Thoracic aorta (tissue), 2 donors: ENCODE data around the gene KCNN3. TPM values are rescaled to one million over a fixed set of nuclear protein-coding genes. Genes with fewer than 3 reads are reported as not detected.

Experiments
- ATAC-seq: fragments of 150-250 bp; one replicate; pipeline ENCODE4 v1.8.0; 2017; ENCODE audit warnings: low read depth; ENCODE audit not compliant: insufficient number of reproducible peaks, low FRiP score
- DNase-seq: peaks from one replicate; pipeline ENCODE4 v3.0.0-alpha.2; 2020; ENCODE audit warnings: low spot score
- H3K27ac ChIP-seq, 2 donors: fragments of 200-600 bp; sonication (generic); 1 replicate in 1 of 2; 2 replicates in 1 of 2; pipeline ENCODE4 v1.5.1; 2016; ENCODE audit warnings: mild to moderate bottlenecking in 2 of 2, moderate library complexity in 2 of 2
- H3K27me3 ChIP-seq: fragments of 200-600 bp; sonication (generic); replicated peaks from 2 replicates; pipeline ENCODE4 v1.6.0; 2016; ENCODE audit warnings: mild to moderate bottlenecking; ENCODE audit not compliant: insufficient read depth
- H3K36me3 ChIP-seq: fragments of 200-600 bp; sonication (generic); one replicate; pipeline ENCODE4 v1.5.1; 2016
- H3K4me1 ChIP-seq, 2 donors: fragments of 200-600 bp; sonication (generic); 1 replicate in 1 of 2; 2 replicates in 1 of 2; pipeline versions ENCODE4 v1.5.1 to v1.6.0; 2016; ENCODE audit warnings: low read depth in 2 of 2, mild to moderate bottlenecking in 1 of 2; ENCODE audit not compliant: control insufficient read depth in 1 of 2
- H3K4me3 ChIP-seq: fragments of 200-600 bp; sonication (generic); 2 replicates; pipeline ENCODE4 v1.5.1; 2016; ENCODE audit warnings: mild to moderate bottlenecking
- H3K9me3 ChIP-seq: fragments of 200-600 bp; sonication (generic); 2 replicates; pipeline ENCODE4 v1.5.1; 2016
- CTCF ChIP-seq: fragments of 200-600 bp; sonication (generic); IDR thresholded peaks from one replicate; pipeline ENCODE4 v1.5.1; 2019; ENCODE audit warnings: antibody characterized with exemption
- total RNA-seq, 2 donors: library from RNA; depleted of rRNA; stranded (reverse); fragments of >200 nt; gene quantifications; one replicate each; pipeline versions ENCODE4 v1.1.0 to v1.2.3, GENCODE V29; 2016

The KCNN3 gene
- total RNA-seq, 2 donors from 2014 or later: 0.95 to 1.8 TPM

- no peaks in the 10 kb centered on the region for H3K4me1 ChIP-seq
- no peak overlapping the region for H3K4me3 ChIP-seq
- H3K27me3 ChIP-seq: no peaks in the 10 kb centered on the region
- H3K36me3 ChIP-seq: no peaks in the 10 kb centered on the region
- TF ChIP-seq CTCF: no peak
- no peak for DNase-seq
- no peak for ATAC-seq
- H3K27ac ChIP-seq: no peak overlapping the region
- H3K9me3 ChIP-seq: no peaks in the 10 kb centered on the region
Measured at GRCh38 chr1:154750681-154751665, 119.1 kb downstream of the KCNN3 start.

GRCh38 chr1:154749078-154749760, 120.9 kb downstream of the KCNN3 start:
- no peak for ATAC-seq
- no peaks in the 10 kb centered on the region for H3K9me3 ChIP-seq
- no peaks in the 10 kb centered on the region for H3K27me3 ChIP-seq
- H3K4me1 ChIP-seq: no peaks in the 10 kb centered on the region
- H3K27ac ChIP-seq: no peak overlapping the region
- no peaks in the 10 kb centered on the region for H3K36me3 ChIP-seq
- no peak for DNase-seq
- TF ChIP-seq CTCF: no peak
- H3K4me3 ChIP-seq: no peak overlapping the region

- no peak for TF ChIP-seq CTCF
- ATAC-seq (no peak), DNase-seq (no peak)
- Histone ChIP-seq H3K9me3 (no peaks in the 10 kb centered on the region), H3K4me1 (no peaks in the 10 kb centered on the region), H3K27ac (no peak overlapping the region), H3K36me3 (no peaks in the 10 kb centered on the region), H3K4me3 (no peak overlapping the region), H3K27me3 (no peaks in the 10 kb centered on the region)
Measured at GRCh38 chr1:154748405-154748775, 121.7 kb downstream of the KCNN3 start.

- ATAC-seq: no peak
- Histone ChIP-seq H3K27ac (no peak overlapping the region), H3K36me3 (no peaks in the 10 kb centered on the region), H3K9me3 (no peaks in the 10 kb centered on the region), H3K27me3 (no peaks in the 10 kb centered on the region), H3K4me3 (peak overlapping the region; percentile 9), H3K4me1 (no peaks in the 10 kb centered on the region)
- DNase-seq: no peak
- TF ChIP-seq CTCF: no peak
Measured at GRCh38 chr1:154747740-154748404, 122.2 kb downstream of the KCNN3 start.

- no peak overlapping the region for H3K4me3 ChIP-seq
- no peak for ATAC-seq
Measured at GRCh38 chr1:154747380-154747739, 122.7 kb downstream of the KCNN3 start.

More at GRCh38 chr1:154747380-154747739, 122.7 kb downstream of the KCNN3 start:
- DNase-seq: no peak
- TF ChIP-seq CTCF: no peak
- no peaks in the 10 kb centered on the region for H3K36me3 ChIP-seq
- no peaks in the 10 kb centered on the region for H3K9me3 ChIP-seq
- no peak overlapping the region for H3K27ac ChIP-seq
- H3K4me1 ChIP-seq: no peaks in the 10 kb centered on the region
- H3K27me3 ChIP-seq: no peaks in the 10 kb centered on the region
